Measurements from ENCODE around the gene MSL2.
"Not testable (repeated sequence)": the region's sequence is repeated elsewhere in the genome, so short reads cannot be mapped to it uniquely, and the experiment has no call there.

DNA sequence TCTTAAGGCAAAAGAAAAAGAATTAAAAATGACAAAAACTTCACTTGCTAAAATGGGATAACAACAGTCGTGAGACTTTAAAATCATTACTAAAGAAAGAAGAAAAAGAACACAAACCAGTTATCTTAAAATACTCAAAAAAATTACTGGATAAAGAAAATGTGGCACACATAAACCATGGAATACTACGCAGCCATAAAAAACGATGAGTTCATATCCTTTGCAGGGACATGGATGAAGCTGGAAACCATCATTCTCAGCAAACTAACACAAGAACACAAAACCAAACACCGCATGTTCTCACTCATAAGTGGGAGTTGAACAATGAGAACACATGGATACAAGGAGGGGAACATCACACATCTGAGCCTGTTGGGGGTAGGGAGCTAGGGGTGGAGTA, 27.9 kb downstream of the MSL2 start:
- TF ChIP-seq, protein P1, sequence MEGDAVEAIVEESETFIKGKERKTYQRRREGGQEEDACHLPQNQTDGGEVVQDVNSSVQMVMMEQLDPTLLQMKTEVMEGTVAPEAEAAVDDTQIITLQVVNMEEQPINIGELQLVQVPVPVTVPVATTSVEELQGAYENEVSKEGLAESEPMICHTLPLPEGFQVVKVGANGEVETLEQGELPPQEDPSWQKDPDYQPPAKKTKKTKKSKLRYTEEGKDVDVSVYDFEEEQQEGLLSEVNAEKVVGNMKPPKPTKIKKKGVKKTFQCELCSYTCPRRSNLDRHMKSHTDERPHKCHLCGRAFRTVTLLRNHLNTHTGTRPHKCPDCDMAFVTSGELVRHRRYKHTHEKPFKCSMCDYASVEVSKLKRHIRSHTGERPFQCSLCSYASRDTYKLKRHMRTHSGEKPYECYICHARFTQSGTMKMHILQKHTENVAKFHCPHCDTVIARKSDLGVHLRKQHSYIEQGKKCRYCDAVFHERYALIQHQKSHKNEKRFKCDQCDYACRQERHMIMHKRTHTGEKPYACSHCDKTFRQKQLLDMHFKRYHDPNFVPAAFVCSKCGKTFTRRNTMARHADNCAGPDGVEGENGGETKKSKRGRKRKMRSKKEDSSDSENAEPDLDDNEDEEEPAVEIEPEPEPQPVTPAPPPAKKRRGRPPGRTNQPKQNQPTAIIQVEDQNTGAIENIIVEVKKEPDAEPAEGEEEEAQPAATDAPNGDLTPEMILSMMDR (IDR thresholded peaks at IDR 0.05; ENCODE audit: control extremely low read depth in 1 of 3, insufficient read depth in 1 of 3, low read depth in 1 of 3, low read length in 3 of 3) = not testable (repeated sequence)
- TF ChIP-seq POLR2A (IDR thresholded peaks at IDR 0.05; ENCODE audit: control extremely low read depth in 1 of 2, low read depth in 2 of 2, low read length in 2 of 2) = not testable (repeated sequence)
